Immature natural killer cell (primary cell): ENCODE results near the gene ARHGAP24. TPM values are rescaled to one million over a fixed set of nuclear protein-coding genes. Genes with fewer than 3 reads are reported as not detected.
"Not testable (repeated sequence)": the region's sequence is repeated elsewhere in the genome, so short reads cannot be mapped to it uniquely, and the experiment has no call there.

ENCODE experiments used
- DNase-seq, 3 donors: peaks; one replicate each; pipeline ENCODE4 v3.0.0; 2022; ENCODE audit warnings: mixed read lengths in 1 of 3
- H3K27ac Mint-ChIP-seq, 6 donors: one replicate each; pipeline ENCODE4 v1.8.0; 2020; ENCODE audit warnings: mixed read lengths in 6 of 6, mild to moderate bottlenecking in 5 of 6, inconsistent platforms in 4 of 6, moderate library complexity in 3 of 6
- H3K27me3 Mint-ChIP-seq, 3 donors: one replicate each; pipeline ENCODE4 v1.8.0; 2020 to 2021; ENCODE audit warnings: low read depth in 3 of 3, mild to moderate bottlenecking in 3 of 3, mixed read lengths in 3 of 3, moderate library complexity in 3 of 3, inconsistent platforms in 1 of 3
- H3K36me3 Mint-ChIP-seq, 3 donors: one replicate each; pipeline ENCODE4 v1.8.0; 2020; ENCODE audit warnings: mixed read lengths in 3 of 3, inconsistent platforms in 2 of 3, mild to moderate bottlenecking in 2 of 3
- H3K4me1 Mint-ChIP-seq, 2 donors: one replicate each; pipeline ENCODE4 v1.8.0; 2020; ENCODE audit warnings: inconsistent platforms in 2 of 2, mild to moderate bottlenecking in 2 of 2, mixed read lengths in 2 of 2, moderate library complexity in 1 of 2
- H3K4me3 Mint-ChIP-seq, 5 donors: one replicate each; pipeline ENCODE4 v1.8.0; 2020; ENCODE audit warnings: mild to moderate bottlenecking in 5 of 5, mixed read lengths in 5 of 5, inconsistent platforms in 3 of 5, moderate library complexity in 3 of 5
- H3K9me3 Mint-ChIP-seq, 6 donors: one replicate each; pipeline ENCODE4 v1.8.0; 2020; ENCODE audit warnings: mild to moderate bottlenecking in 6 of 6, mixed read lengths in 6 of 6, inconsistent platforms in 4 of 6, moderate library complexity in 3 of 6
- polyA plus RNA-seq, 3 donors: library from polyadenylated mRNA; unstranded; fragments of 300-500 nt; fragmentation: Illumina TruSeq; gene quantifications; one replicate each; pipeline ENCODE4 v1.2.3, GENCODE V29; 2021

Gene ARHGAP24
- polyA plus RNA-seq, 3 donors from 2014 or later = 0.06 to 0.24 TPM; not detected in 1

DNA sequence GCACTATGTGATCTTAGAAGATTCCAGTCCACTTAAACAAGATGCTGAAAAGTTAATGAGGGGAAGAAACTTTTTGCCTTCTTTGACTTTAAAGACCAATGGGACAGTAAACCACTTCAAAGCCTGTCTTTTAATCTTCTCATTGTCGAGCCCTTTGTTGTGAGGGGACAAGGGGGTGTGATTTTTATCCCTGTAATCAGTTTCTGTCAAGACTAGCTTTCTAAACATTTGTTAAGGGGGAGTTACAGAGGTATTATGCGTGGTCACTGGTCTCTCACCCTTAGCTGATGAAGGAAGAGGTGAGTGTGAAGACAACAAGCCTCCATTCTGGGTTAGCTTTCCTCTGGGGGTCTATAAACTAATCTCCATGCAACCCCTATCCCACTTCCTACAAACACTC lies 409.3 kb downstream of the ARHGAP24 start:
- Mint-ChIP-seq H3K4me1 (no peaks in the 10 kb centered on the region), H3K36me3 (no peaks in the 10 kb centered on the region), H3K27me3 (peaks cover 0 to 3% (median 2%) of the 10 kb centered on the region in 3 donors), H3K9me3 (peaks cover 0 to 21% (median 4%) of the 10 kb centered on the region in 6 donors), H3K27ac (no peak overlapping the region), H3K4me3 (no peak overlapping the region)
- no peak for DNase-seq

DNA sequence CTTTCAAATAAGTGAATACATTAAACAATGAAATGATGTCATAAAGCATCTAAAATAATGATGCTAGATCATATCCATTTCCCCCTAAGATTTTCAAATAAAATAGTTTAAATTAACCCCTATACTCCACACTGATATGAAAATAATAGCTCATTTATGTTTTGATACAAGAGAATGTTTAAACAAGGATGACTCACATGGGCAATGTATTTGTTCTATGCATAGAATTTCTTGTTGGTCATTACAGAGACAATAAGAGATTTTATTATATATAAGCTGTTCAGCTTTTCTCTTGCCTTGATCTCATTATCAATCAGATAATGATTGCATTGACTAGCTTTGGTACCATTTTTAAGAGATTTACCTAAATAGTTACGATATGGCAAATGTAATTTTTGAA lies 411.7 kb downstream of the ARHGAP24 start:
- no peak for DNase-seq
- no peaks in the 10 kb centered on the region for H3K36me3 Mint-ChIP-seq
- peaks cover 1 to 37% (median 8%) of the 10 kb centered on the region in 6 donors for H3K9me3 Mint-ChIP-seq
- H3K27me3 Mint-ChIP-seq = peaks cover 0 to 3% (median 0%) of the 10 kb centered on the region in 3 donors
- H3K4me1 Mint-ChIP-seq = no peaks in the 10 kb centered on the region
- no peak overlapping the region for H3K4me3 Mint-ChIP-seq
- H3K27ac Mint-ChIP-seq = no peak overlapping the region

- H3K36me3 Mint-ChIP-seq = no peaks in the 10 kb centered on the region
- H3K27ac Mint-ChIP-seq = no peak overlapping the region
- peaks cover 1 to 38% (median 9%) of the 10 kb centered on the region in 6 donors for H3K9me3 Mint-ChIP-seq
- no peak for DNase-seq
- H3K4me1 Mint-ChIP-seq = no peaks in the 10 kb centered on the region
- no peaks in the 10 kb centered on the region for H3K27me3 Mint-ChIP-seq
- no peak overlapping the region for H3K4me3 Mint-ChIP-seq
Observed at GRCh38 chr4:85889314-85889713, 414.4 kb downstream of the ARHGAP24 start.

DNA sequence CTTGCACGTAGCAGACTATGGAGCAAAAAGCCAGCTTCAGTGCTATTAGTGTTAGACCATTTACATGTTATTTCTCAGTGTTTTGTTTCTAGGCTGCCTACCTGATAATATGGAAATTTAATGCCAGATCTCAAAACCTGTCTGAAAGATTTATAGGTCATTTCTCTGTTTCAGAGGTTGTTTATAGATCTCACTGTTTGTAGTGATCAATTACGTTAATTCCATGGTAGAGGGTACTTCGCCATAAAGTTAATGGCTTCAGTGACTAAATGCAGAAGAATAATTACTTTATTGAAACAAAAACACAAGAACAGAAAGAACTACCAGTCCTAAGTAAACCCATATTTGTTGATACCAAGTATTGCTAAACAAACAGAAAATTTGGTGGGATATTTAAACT lies 420.8 kb downstream of the ARHGAP24 start:
- no peak for DNase-seq
- no peaks in the 10 kb centered on the region for H3K4me1 Mint-ChIP-seq
- H3K9me3 Mint-ChIP-seq = peaks cover 0 to 17% (median 7%) of the 10 kb centered on the region in 6 donors
- H3K27ac Mint-ChIP-seq = no peak overlapping the region
- H3K4me3 Mint-ChIP-seq = no peak overlapping the region
- no peaks in the 10 kb centered on the region for H3K27me3 Mint-ChIP-seq
- no peaks in the 10 kb centered on the region for H3K36me3 Mint-ChIP-seq

DNA sequence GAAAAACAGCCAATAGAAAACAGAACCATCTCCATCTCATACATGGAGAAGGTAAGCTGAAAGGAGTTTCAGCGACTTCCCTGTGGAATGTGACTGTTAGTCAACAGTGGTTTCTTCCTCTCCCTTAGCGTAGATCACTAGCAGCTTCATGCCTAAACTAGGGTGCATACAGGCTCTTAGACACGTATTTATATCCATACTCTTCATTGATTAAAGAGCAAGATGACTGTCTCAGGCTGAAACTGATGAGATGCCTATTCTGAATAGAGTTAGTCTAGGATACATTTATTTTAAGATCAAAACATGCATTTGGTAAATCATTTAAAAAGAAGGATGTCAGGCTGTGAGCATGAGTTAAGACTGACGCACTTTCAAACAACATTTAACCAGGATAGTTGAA lies 423.3 kb downstream of the ARHGAP24 start:
- no peak overlapping the region for H3K27ac Mint-ChIP-seq
- no peaks in the 10 kb centered on the region for H3K4me1 Mint-ChIP-seq
- H3K4me3 Mint-ChIP-seq = no peak overlapping the region
- H3K27me3 Mint-ChIP-seq = no peaks in the 10 kb centered on the region
- H3K36me3 Mint-ChIP-seq = no peaks in the 10 kb centered on the region
- DNase-seq = no peak
- peaks cover 0 to 17% (median 6%) of the 10 kb centered on the region in 6 donors for H3K9me3 Mint-ChIP-seq

GRCh38 chr4:85901500-85901899 lies 426.6 kb downstream of the ARHGAP24 start:
- no peak overlapping the region for H3K4me3 Mint-ChIP-seq
- peaks cover 0 to 13% (median 4%) of the 10 kb centered on the region in 6 donors for H3K9me3 Mint-ChIP-seq
- H3K27me3 Mint-ChIP-seq = no peaks in the 10 kb centered on the region
- H3K27ac Mint-ChIP-seq = no peak overlapping the region
- H3K4me1 Mint-ChIP-seq = no peaks in the 10 kb centered on the region
- no peak for DNase-seq
- H3K36me3 Mint-ChIP-seq = no peaks in the 10 kb centered on the region

DNA sequence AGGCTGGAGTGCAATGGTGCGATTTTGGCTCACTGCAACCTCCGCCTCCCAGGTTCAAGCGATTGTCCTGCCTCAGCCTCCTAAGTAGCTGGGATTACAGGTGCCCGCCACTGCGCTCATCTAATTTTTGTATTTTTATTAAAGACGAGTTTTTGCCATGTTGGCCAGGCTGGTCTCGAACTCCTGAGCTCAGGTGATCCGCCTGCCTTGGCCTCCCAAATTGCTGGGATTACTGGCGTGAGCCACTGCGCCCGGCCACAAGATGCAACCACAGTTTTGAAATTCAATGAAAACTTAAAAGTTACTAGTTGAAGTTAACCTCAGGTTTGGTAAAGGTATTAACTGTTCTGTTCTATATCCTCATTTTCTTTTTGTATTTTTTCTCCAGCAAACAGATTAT lies 427.7 kb downstream of the ARHGAP24 start:
- not testable (repeated sequence) for H3K36me3 Mint-ChIP-seq, H3K4me1 Mint-ChIP-seq, H3K27me3 Mint-ChIP-seq, H3K4me3 Mint-ChIP-seq, H3K27ac Mint-ChIP-seq, DNase-seq
- H3K9me3 Mint-ChIP-seq = peaks cover 2 to 16% (median 6%) of the 10 kb centered on the region in 6 donors

DNA sequence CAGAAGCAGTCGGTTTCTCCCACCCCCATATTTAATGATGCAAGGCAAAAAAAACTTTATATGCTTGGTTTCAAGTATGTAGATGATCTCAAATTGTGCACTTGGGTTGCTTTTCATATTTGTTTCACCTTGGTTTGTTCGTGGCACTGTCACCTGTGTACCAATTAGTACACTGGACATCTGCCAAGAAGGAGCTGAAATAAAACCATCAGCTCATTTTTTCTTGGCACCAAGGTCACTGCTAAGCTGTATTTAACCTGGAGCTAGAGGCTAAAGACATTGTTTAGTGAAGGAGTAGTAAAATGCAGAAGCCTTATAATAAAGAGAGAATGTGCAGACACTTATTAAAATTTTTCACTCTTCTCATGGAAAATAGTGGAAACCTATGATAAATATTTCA lies 430.8 kb downstream of the ARHGAP24 start:
- H3K4me1 Mint-ChIP-seq = no peaks in the 10 kb centered on the region
- no peak for DNase-seq
- peaks cover 0 to 30% (median 8%) of the 10 kb centered on the region in 6 donors for H3K9me3 Mint-ChIP-seq
- H3K27me3 Mint-ChIP-seq = no peaks in the 10 kb centered on the region
- no peak overlapping the region for H3K4me3 Mint-ChIP-seq
- no peaks in the 10 kb centered on the region for H3K36me3 Mint-ChIP-seq
- no peak overlapping the region for H3K27ac Mint-ChIP-seq

DNA sequence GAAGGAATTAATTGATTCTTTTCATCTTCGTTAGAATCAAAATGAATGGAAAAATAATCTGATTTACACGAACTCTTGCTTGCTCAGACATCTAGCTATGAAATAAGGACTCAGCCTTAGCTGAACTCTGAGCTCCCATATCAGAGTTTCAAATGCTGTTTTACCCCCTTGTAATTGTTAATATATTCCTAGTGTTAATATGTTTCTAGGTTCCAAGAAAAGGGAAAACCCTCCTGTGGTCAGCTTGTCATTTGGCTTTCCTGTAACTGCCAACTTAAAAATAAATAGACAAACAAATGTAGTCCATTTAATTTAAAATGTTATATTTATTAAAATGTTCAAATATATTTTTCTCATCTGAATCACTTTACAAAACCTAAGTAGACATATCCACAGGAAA lies 432.1 kb downstream of the ARHGAP24 start:
- Mint-ChIP-seq H3K27me3 (no peaks in the 10 kb centered on the region), H3K36me3 (no peaks in the 10 kb centered on the region), H3K27ac (no peak overlapping the region), H3K4me3 (no peak overlapping the region), H3K9me3 (peaks cover 0 to 27% (median 8%) of the 10 kb centered on the region in 6 donors), H3K4me1 (no peaks in the 10 kb centered on the region)
- DNase-seq = no peak

DNA sequence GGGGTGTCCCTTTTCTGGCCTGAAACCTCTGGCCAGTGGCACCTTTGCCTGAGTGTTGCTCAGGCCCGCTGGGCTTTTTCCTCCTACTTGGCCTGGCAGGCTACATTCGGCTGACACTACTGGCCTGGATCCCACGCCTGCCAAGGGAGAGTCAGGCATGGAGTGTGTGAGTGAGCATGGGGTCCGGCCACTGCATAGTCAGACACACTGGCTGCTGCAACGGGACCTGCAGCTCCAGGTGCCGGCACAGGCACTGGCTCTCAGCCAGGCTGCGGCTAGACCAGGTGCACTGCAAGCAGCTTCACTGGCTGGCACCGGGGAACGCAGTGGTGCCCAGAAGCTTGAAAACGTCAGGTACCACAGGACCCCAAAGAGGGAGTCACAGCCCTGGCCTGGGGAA lies 434.9 kb downstream of the ARHGAP24 start:
- H3K9me3 Mint-ChIP-seq = peaks cover 0 to 38% (median 8%) of the 10 kb centered on the region in 6 donors
- H3K4me3 Mint-ChIP-seq = no peak overlapping the region
- DNase-seq = no peak
- H3K36me3 Mint-ChIP-seq = no peaks in the 10 kb centered on the region
- no peaks in the 10 kb centered on the region for H3K27me3 Mint-ChIP-seq
- no peaks in the 10 kb centered on the region for H3K4me1 Mint-ChIP-seq
- H3K27ac Mint-ChIP-seq = no peak overlapping the region

DNA sequence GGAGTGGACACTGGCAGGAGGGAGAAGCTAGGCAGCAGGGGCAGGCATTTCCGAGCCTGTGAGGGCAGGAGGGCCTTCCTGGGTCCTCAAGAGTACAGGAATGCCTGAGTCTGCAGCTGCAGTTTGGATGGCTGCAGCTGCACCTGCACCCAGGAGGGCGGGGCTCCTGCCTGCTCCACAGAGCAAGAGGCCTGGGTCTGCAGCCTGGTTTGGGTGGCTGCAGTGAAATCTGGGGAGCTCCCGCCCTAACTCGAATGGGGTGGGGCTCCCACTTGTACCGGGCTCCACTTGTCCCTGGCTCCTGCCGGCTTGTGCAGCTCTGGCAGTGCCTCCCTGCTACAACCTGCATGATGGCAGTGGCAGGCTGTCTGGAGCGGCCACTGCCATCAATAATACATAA lies 436.0 kb downstream of the ARHGAP24 start:
- no peak for DNase-seq

DNA sequence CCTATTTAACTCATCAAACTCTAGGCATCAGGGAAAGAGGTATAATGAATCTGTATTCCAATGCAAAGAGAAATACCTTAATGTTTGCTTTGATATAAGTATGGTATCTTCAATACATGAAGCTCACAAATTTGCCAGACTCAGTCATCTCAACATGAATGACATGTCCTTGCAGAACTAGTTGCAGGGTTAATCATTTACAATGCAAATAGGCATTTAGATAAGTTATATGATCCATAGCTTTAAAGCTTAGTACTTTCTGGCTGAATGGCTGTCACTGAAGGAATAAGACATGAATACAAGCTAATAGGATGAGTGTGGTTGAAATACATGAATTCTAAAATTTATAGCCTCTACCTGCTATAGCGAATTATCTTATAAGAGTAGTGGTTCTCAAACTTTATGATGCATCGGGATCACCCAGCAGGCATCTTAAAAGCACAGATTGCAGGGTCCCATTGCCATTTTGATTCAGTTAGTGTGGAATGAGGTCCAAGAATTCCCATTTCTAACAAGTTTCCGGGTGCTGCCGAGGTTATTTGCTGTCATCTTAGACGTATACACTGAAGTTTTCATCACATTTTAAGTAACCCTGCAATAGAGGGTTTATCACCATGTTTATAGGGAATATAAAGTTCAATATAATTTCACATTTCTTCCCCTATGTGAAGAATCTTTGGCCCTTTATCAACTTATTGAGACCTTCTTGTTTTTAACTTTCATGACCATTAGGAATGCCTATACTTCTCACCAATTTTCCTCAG lies 439.2 kb downstream of the ARHGAP24 start:
- Mint-ChIP-seq H3K27me3 (no peaks in the 10 kb centered on the region), H3K36me3 (no peaks in the 10 kb centered on the region), H3K4me1 (no peaks in the 10 kb centered on the region), H3K4me3 (no peak overlapping the region), H3K9me3 (peaks cover 0 to 21% (median 5%) of the 10 kb centered on the region in 6 donors), H3K27ac (no peak overlapping the region)
- no peak for DNase-seq

More for the DNA sequence above, 436.0 kb downstream of the ARHGAP24 start:
- H3K9me3 Mint-ChIP-seq = peaks cover 0 to 35% (median 10%) of the 10 kb centered on the region in 6 donors
- H3K4me1 Mint-ChIP-seq = no peaks in the 10 kb centered on the region
- no peaks in the 10 kb centered on the region for H3K36me3 Mint-ChIP-seq
- no peak overlapping the region for H3K4me3 Mint-ChIP-seq
- no peaks in the 10 kb centered on the region for H3K27me3 Mint-ChIP-seq
- H3K27ac Mint-ChIP-seq = no peak overlapping the region

- H3K27me3 Mint-ChIP-seq, H3K4me3 Mint-ChIP-seq, DNase-seq, H3K36me3 Mint-ChIP-seq, H3K4me1 Mint-ChIP-seq, H3K27ac Mint-ChIP-seq: not testable (repeated sequence)
- H3K9me3 Mint-ChIP-seq = peaks cover 1 to 18% (median 5%) of the 10 kb centered on the region in 6 donors
Observed at GRCh38 chr4:85915570-85915969, 440.6 kb downstream of the ARHGAP24 start.

DNA sequence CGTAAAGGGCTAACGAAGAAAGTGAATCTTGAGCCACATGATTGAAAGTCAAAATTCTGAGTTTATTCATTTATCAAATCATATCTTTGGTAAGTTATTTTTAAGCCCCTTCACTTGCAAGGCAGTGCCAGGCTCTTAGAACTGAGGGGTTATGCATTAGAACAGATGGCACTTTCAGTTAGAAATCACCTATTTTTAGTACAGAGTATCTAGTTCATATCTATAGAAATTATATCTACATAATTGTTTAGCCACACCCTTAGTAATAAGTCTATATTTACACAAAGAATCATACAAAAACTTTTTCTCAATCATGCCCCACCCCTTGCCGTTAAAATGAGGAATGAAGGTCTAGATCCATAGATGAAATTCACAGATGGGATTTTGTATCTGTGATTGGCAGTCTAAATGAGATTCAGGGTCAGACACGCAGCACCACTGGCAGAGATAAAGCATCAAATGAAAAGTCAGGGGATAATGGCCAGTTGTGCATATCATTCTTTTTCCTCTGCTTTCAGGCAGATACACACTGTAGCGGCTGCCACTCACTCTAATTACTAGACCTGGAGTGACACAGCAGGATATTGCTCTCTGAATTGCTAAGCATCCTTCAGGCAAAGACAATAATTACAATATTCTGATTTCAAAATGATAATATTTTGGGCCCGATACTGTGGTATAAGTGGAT lies 444.4 kb downstream of the ARHGAP24 start:
- Mint-ChIP-seq H3K4me3 (no peak overlapping the region), H3K27ac (no peak overlapping the region), H3K36me3 (no peaks in the 10 kb centered on the region), H3K9me3 (peaks cover 4 to 26% (median 8%) of the 10 kb centered on the region in 6 donors), H3K4me1 (no peaks in the 10 kb centered on the region), H3K27me3 (no peaks in the 10 kb centered on the region)
- DNase-seq = no peak
